GM19468 (cell line): ENCODE data around the gene NANOS3.
A peak's percentile ranks its signal among the peaks of the same experiment; 100 is the strongest.

Experiments used
- ATAC-seq: cut with Tn5 transposase; IDR thresholded peaks from one replicate; pipeline ENCODE4 v1.9.1; 2021; ENCODE audit warnings: mild to moderate bottlenecking, moderate library complexity, moderate number of reproducible peaks; ENCODE audit not compliant: unreplicated experiment; ENCODE audit errors: extremely low read depth

The NANOS3 gene

DNA sequence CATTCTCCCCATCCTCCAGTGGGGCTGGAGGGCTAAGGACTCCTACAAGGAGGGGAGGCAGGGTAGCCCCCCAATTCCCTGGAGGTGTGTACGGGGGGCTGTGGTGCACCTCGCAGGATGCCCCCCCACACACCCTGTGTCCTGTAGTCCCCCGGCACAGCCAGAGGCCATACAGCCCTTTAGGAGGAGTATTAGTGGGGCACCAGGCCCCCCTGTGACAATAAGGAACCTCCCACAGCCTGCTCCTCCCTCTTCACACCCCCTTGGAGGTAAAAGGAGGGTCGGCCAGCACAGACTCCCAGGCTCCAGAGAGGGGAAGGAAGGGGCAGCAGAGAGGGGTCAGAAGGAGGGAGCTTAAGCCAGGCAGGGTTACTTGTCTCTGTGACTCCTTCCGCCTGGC, at the start of gene NANOS3:
NANOS3 (plus strand) TSS at position 301 of the 400 bp plus-strand sequence. CDS start 115 bp downstream, outside the sequence.
- ATAC-seq: no peak

DNA sequence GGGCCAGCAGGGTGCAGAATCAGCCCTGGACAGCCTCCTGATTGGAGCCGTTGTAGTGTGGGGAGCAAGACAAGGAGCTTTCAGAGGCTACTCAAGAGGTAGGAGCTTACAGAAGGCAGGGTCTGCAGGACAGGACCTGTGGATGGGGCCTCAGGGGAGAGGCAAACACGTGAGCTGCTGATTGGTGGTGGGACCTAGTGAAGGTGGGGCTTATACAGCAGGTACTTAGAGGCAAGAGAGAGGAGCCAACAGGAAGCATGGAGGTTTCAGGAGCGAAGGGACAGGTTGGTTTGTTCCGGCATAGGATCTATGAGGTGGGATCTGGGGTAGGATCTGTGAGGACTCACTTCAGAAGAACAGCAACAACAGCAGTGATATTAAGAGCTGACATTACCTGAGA, 49.3 kb upstream of the NANOS3 start:
- ATAC-seq: no peak

DNA sequence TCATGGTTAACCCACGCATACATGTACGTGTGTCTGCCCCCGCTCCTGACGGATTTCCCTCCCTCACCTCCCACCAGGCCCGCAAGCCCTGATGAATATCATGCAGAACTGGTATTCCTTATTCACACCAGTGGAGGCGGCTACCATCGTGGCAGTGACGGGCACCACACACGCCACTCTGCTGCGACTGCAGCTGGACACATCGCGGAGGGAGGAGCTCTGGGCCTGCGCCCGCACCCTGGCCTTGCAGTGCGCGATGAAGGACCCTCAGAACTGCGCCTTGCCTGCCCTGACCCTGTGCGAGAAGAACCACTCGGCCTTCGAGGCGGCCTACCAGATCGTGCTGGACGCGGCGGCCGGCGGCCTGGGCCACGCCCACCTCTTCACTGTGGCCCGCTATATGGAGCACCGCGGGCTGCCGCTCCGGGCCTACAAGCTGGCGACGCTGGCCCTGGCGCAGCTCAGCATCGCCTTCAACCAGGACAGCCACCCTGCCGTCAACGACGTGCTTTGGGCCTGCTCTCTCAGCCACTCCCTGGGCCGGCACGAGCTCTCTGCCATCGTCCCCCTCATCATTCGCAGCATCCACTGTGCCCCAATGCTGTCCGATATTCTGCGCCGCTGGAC, 46.7 kb upstream of the NANOS3 start:
- no peak for ATAC-seq

DNA sequence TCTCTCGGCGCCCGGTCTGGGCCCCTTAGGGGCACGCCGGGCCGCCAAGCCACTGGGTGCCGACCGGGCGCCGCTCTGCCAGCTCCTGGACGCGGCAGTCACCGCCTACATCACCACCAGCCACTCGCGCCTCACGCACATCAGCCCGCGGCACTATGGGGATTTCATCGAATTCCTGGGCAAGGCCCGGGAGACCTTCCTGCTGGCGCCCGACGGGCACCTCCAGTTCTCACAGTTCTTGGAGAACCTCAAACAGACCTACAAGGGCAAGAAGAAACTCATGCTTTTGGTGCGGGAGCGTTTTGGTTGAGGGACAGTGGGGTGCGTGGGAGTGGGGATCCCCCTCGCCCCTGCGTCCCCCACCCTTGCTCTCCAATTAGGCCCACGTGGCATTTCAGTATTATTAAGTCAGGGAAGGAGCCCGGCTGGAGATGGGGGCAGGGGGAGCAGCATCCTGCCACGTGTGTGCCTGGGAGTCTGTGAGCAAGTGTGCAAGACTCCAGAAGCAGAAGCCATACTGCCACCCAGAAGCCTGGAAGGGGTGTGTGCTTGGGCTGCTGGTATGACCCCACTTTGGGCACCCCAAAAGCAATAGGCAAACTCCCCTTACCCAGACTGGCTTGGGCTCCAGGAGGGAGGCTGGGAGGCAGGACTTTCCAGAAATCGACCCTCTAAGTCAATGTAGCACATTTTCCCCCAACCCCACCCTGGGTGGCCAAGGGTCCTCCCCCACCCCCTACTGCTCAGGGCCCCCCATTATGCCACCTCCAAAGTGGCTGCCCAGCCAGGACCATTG, 46.0 kb upstream of the NANOS3 start:
- ATAC-seq: no peak

DNA sequence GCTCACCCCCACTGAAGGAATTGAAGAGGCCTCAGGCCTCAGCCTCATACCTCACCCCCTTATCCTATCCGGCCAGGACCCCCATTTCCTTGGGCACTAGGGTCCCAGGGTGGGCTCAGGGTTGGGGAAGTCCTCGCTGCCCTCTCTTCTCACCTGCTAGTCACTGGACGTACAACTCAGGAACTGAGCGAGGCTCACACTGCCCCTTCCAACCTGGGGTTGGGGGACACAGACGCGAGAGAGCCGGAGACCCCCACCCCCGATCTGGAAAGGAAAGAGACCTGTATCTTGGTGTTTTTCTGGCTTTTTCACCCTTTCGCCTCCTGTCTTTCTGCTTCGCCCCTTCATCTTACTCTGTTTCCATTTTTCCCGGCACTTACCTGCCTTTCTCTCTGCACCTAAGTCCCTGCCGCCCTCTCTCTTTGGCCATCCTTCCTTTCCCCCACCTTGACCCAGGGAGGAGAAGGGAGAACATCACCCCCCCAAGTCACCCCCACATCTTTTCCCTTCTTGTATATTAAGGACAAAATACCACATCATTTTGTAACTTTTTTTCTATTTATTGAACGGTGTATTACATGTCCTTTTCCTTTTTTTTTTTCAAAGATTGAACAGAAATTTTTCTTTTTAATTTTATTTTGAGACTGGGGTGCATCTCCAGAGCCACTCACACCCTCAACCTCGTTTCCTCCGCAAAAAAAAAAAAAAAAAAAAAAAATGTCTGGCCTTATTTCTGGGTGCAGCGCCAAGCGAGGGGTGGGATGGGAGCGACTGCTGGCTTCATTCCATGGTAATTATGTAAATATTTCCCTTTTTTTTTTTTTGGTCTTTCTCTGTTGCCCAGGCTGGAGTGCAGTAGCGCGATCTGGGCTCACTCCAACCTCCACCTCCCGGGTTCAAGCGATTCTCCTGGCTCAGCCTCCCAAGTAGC, 45.1 kb upstream of the NANOS3 start:
- no peak for ATAC-seq

DNA sequence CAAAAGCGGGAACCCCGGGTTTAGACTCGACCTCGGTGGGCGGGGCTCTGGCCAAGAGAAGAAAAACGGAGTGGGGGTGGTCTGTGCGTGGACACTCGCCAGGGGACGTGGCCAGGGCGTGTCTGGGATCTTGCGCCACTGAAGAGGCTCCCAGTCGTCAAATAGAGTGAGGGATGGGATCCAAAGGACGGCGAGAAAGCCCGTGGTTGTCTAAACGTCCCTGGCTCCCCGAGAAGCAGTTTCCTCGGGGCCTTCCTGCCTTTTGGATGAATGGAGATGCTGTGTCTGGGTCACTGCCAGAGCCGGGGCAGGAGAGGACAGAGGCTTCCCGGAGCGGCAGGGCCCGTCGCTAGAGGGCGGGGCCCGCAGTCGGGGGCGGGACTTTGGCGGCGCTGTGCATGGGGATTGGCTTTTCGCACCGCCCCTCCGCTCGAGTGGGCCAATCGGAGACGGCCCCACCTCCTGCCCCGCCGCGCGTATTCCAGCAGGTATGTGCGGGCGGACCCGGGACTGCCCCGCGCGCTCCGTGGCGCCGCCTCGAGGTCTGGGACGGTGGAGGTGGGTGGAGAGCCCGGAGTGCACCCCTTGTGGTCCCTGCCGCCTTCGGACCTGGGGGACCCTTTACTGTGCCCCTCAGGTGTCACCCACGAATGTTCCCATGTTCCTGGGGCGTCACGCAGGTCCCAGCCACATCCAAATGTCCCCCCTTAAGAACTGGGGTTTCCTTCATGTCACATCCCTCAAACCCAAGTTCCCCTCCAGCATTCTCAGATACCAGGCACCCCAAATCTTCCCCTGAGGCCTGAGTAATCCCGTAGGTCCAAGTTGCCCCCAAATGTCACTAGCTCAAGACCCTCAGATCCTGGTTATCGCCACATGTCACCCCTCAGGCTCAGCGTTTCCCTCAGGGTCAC, 43.3 kb upstream of the NANOS3 start:
- peak; percentile 52 for ATAC-seq

DNA sequence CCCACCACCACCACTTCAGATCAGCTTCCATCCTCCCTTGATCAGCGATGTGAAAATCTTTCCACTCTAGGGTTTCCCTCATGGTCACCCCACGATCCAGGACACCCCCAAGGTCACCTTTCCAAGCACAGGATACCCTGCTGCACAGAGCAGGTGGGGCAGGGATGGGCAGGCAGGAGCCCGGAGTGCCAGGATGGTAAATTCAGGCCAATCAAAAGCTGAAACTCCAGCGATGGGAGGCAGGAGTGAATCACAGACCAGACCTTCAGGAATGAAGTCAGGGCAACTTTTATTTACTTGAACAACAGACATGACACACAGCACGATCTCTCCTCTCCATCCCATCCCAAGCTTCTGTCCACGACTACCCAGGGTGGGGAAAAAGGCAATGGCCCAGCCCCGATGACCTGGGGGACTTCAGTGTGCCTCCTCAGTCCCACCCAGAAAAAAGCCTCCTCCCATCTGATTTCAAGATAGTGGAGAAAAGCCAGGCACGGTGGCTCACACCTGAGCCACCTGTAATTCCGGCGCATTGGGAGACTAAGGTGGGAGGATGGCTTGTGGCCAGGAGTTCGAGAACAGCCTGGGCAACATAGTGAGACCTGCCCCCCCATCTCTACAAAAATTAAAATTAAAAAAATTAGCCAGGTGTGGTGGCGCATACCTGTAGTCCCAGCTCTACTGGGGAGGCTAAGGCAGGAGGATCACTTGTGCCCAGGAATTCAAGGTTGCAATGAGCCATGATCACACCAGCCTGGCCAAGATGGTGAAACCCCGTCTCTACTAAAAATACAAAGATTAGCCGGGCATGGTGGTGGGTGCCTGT, 42.5 kb upstream of the NANOS3 start:
- ATAC-seq: no peak

DNA sequence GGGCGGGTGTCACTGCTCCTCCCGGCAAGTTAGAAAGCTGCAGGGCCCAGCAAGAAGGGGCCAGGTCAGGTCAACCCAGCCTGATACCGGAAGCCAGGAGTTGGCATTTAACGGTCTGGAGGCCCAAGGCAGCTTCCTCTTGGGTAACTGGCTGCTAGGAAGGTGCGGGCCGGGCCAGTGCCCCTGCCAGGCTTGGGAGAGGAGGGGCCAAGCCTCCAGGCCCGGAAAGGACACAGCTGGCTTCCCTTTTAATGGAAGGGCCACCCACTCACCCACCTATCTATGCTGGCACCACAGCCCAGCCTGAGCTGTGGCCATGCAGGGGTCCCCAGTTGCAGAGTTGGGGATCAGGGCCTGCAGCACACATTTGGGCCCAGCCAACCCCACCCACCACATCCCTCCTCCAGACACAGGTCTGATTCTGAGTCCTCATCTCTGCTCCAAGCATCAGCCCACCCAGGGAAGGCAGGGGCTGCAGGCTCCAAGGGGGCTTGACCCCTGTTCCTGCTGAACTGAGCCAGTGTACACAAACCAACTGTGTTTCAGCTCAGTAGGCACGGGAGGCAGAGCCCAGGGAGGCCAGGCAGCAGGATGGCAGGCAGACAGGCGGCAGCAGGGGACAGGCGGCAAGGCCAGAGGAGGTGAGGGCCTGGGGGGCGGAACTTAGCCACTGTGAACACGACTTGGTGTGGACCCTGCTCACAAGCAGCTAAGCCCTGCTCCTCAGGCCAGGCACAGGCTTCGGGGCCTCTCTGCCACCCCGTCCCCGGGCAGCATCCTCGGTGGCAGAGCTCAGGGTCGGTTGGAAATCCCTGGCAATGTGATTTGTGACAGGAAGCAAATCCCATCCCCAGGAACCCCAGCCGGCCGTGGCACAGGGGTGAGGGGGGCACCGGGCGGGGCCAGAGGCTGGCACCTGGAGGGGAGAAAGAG, 40.9 kb upstream of the NANOS3 start:
- no peak for ATAC-seq

DNA sequence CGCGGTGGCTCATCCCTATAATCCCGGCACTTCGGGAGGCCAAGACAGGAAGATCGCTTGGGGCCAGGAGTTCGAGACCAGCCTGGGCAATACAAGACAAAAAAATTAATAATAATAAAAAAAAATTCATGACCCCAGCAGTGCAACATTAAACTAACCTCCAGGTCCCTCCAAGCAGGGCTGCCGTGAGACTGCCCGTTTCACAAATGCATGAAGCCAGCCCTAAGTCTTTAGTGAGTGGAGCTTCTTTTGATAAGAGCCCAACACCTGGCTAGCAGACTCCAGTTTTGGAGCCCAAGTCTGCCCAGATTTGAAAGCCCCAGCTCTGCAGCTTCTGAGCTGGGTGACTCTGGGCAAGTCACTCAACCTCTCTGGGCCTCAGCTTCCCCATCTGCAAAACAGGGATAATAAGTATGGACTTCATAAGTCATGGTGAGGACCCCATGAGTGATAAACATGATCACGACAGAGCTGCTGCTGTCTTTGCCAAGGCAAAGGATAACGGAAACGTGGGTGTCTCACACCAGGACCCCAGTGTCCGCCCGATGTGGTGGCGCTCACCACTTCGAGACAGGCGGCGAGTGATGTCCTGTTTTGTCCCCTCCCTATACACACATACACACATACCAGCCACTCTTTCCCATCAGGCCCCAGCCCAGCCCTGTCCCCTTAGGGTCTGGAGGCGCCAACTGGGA, 38.4 kb upstream of the NANOS3 start:
- no peak for ATAC-seq

DNA sequence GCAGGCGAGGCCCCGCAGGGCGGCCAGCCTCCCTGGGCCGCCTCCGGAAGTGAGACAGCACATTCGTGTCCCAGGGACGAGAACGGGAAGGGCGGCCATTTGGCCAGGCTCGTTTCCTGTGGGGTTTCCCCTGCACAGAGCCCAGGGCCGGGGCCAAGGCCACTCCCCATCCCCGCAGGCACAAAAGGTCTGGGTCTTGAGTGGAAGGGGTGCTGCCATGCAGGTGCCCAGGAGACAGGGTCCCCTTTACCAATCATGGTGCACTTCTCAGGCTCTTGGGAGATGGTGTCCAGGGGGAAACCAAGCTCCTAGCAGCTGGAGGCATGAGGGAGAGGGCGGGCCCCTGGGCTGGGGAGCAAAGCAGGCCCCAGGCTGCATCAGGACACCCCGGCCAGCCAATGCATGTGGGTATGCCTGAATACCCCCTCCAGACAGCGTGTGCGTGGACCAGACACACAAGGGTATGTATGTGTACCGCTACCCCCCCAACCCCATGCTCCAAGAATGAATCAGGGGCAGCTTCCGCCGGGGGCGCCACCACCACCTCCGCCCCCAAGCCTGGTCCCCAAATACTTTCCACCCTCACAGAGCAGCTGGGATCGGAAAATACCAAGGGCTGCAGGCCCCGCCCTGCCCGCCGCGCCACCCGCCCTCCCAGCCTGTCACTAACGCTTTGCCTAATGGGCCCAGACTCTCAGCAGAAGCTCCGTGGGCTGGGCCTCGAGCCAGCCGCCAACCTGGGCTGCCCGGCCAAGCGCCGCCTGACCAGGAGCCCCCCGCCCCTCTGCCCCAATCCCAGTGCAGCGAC, 37.6 kb upstream of the NANOS3 start:
- ATAC-seq: no peak

DNA sequence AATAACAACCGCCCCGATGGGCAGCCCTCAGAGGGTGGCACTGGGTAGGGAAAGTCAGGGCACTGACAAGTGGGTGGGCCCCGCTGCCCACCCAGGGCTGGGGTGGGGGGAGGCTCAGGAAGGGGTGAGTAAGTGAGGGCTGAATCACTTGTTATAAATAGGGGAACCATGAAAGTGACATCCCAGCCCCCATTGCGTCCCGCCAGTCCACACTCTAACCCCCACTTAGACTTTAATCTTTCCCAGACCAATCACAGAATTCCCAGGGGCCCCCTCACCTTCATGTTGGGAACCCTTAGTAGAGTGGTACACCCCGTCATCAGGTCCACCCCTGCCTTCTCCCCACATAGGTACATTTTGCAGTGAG, 37.0 kb upstream of the NANOS3 start:
- no peak for ATAC-seq

DNA sequence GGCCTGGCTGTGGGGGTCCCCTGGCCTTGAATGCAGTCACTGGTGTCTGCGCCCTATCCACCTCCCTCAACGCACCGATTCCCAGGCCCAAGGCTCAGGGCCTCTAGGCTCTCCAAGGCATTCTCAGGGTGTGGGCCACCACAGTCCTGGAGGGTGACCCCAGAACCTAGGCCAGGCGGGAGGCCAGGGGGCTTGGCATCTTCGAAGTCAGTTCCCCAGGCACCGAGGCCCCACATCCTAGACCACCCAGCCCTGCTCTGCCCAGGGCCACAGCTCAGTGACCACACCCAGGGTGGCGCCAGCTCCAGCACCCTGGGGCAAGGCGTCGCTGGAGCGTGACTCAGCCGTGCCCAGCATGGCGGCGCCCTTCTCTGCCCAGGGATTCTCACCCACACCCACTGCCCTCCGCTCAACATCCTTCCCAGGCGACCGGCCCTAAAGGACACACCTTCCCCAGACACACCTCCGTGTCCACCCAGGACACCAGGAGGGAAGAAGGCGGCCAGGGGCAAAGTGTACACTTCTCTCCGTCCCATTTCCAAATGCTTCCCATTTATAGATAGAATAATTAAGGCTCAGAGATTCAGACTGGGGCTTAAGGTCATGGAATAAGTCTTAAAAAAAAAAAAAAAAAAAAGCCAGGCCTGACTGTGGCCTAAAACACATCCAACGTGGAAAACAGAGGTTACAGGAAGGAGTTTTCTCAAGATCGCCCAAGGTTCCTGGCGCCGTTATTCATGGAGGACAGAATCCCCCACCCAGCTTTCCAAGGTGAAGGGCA, 36.4 kb upstream of the NANOS3 start:
- ATAC-seq: no peak

DNA sequence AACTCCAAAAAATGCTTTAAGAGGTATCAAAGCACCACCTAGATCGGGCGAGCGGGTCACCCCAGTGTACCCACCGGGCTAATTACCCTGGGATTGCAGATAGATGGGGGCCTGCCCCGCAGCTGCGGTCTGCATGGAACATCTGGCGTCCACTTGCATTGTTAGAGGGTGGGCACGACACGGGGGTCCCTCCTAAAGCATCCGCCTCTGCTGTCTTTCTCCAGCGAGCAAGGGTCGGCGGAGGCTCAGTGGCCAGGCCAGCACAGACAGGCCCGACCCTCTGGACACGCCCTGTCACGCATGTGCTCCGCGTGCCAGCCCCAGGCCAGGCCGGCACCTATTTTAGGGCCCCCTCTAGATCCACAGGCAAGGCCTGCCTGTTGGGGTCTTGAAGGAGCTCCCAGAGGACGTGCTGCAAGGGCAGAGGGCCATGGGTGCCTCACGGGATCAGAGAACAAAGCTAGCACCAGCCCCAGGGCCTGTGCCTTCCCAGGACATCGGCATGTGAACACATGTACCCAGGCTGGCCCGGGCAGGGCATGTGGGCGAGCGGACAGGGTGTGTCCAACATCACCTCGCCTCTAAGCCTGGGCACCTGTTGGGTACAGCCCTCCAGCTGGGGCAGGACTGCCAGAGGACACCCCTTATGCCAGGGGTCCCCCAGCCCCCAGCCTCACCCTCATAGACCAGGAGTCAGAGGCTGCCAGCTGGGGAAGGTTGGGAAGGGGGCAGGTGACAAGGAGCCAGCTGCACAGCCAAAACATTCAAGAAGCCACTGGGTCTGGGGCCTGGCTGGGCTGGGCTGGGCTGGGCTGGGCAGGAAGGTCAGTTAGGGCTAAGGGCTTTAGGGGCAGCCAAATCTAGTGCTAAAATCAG, 35.6 kb upstream of the NANOS3 start:
- ATAC-seq: no peak

DNA sequence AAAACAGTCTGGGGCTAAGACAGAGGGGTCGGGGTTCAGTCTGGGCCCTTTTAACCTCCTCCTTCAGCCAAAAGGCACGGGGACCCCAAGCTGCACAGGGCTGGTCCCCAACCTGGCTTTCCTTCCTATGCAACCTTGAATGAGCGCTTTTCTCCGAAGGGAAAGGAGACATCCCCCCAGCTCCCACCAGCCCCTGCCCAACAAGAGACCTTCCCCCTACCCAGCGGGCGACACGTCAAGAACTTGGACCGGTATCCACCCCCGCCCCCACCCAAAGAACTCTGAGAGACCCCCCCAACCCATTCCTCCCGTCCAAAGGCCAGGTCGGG, 35.0 kb upstream of the NANOS3 start:
- ATAC-seq: no peak
